ENCODE data around the gene A4GNT. TPM values are rescaled to one million over a fixed set of nuclear protein-coding genes. Genes with fewer than 3 reads are reported as not detected.

The A4GNT gene
- total RNA-seq, 3 donors from 2014 or later: not detected

- TF ChIP-seq CTCF (IDR thresholded peaks at IDR 0.05): no peak
- ATAC-seq: peak; percentile 26
- Histone ChIP-seq H3K9me3 (no peaks in the 10 kb centered on the region), H3K36me3 (ENCODE audit: low read depth) (no peaks in the 10 kb centered on the region), H3K4me3 (no peak overlapping the region), H3K4me1 (ENCODE audit: low read depth) (no peaks in the 10 kb centered on the region)
- no peak for DNase-seq
- intact Hi-C loops (cut with DNase I, micrococcal nuclease): no loop called here
Observed at GRCh38 chr3:138081371-138082084, 50.7 kb downstream of the A4GNT start.

- TF ChIP-seq CTCF (IDR thresholded peaks at IDR 0.05): no peak
- intact Hi-C loops (cut with DNase I, micrococcal nuclease): no loop called here
- DNase-seq (no peak), ATAC-seq (no peak)
- Histone ChIP-seq H3K36me3 (ENCODE audit: low read depth) (no peaks in the 10 kb centered on the region), H3K4me1 (ENCODE audit: low read depth) (no peaks in the 10 kb centered on the region), H3K4me3 (no peak overlapping the region), H3K9me3 (no peaks in the 10 kb centered on the region)
Observed at GRCh38 chr3:138079901-138080300, 52.3 kb downstream of the A4GNT start.

GRCh38 chr3:138078901-138079344 is 53.3 kb downstream of the A4GNT start:
- TF ChIP-seq CTCF (IDR thresholded peaks at IDR 0.05): no peak
- H3K36me3 ChIP-seq (ENCODE audit: low read depth): no peaks in the 10 kb centered on the region
- H3K9me3 ChIP-seq: no peaks in the 10 kb centered on the region
- intact Hi-C loops (cut with DNase I, micrococcal nuclease): no loop called here
- ATAC-seq (no peak), DNase-seq (no peak)
- H3K4me3 ChIP-seq: no peak overlapping the region
- H3K4me1 ChIP-seq (ENCODE audit: low read depth): no peaks in the 10 kb centered on the region

- Histone ChIP-seq H3K36me3 (ENCODE audit: low read depth) (no peaks in the 10 kb centered on the region), H3K4me3 (no peak overlapping the region), H3K4me1 (ENCODE audit: low read depth) (no peaks in the 10 kb centered on the region), H3K9me3 (no peaks in the 10 kb centered on the region)
- DNase-seq (no peak), ATAC-seq (no peak)
- no peak for TF ChIP-seq CTCF (IDR thresholded peaks at IDR 0.05)
- intact Hi-C loops (cut with DNase I, micrococcal nuclease): no loop called here
Observed at GRCh38 chr3:138078096-138078495, 54.1 kb downstream of the A4GNT start.

Other genes with a start within 250 kb of the A4GNT start
- not detected for gene CLDN18, start 122.2 kb downstream of the A4GNT start, total RNA-seq
- gene DZIP1L, start 16.8 kb downstream of the A4GNT start, total RNA-seq: 1 to 10 TPM; 1.8 to 9.2 (median 3.2) TPM
- 10 to 100 TPM; 10.5 to 11.6 (median 11.6) TPM for gene DBR1, start 42.5 kb upstream of the A4GNT start, total RNA-seq
- gene ARMC8, start 54.9 kb upstream of the A4GNT start, total RNA-seq: 10 to 100 TPM; 33.5 to 50.7 (median 48.0) TPM
- under 1 TPM in 1 of 3 donors, not detected in 2; 0.41 TPM for gene NME9, start 197.5 kb upstream of the A4GNT start, total RNA-seq
- gene MRAS, start 216.2 kb upstream of the A4GNT start, total RNA-seq: 10 to 100 TPM in 1 of 3 donors, 1 to 10 TPM in 2; 2.5 to 37.6 (median 4.6) TPM